ENCODE results near the gene VSX2.
A peak's percentile ranks its signal among the peaks of the same experiment; 100 is the strongest.

Gene VSX2

GRCh38 chr14:74238974-74239847, at the start of gene VSX2:
Gene VSX2, plus strand, starts transcription at chr14:74239449. Its CDS starts 113 bp downstream, at chr14:74239562.
- peaks cover 62 to 63% of the 10 kb centered on the region in 2 donors for H3K27me3 ChIP-seq (ENCODE audit: control insufficient read depth in 1 of 2, insufficient read depth in 2 of 2, low read length in 2 of 2)
- no peak within 1 kb of the TSS for H3K9ac ChIP-seq (ENCODE audit: low read length)
- H3K4me3 ChIP-seq (ENCODE audit: low read depth in 1 of 2, low read length in 2 of 2), result peak within 1 kb of the TSS in 1 of 2 donors; percentile 38
- H3K4me1 ChIP-seq (ENCODE audit: insufficient read depth, low read length), result peaks cover 19% of the 10 kb centered on the region
- H3K27ac ChIP-seq (ENCODE audit: low read depth, low read length), result no peak within 1 kb of the TSS
- H3K36me3 ChIP-seq (ENCODE audit: insufficient read depth, low read length), result no peaks in the 10 kb centered on the region
- no peaks in the 10 kb centered on the region for H3K9me3 ChIP-seq (ENCODE audit: low read length)

DNA sequence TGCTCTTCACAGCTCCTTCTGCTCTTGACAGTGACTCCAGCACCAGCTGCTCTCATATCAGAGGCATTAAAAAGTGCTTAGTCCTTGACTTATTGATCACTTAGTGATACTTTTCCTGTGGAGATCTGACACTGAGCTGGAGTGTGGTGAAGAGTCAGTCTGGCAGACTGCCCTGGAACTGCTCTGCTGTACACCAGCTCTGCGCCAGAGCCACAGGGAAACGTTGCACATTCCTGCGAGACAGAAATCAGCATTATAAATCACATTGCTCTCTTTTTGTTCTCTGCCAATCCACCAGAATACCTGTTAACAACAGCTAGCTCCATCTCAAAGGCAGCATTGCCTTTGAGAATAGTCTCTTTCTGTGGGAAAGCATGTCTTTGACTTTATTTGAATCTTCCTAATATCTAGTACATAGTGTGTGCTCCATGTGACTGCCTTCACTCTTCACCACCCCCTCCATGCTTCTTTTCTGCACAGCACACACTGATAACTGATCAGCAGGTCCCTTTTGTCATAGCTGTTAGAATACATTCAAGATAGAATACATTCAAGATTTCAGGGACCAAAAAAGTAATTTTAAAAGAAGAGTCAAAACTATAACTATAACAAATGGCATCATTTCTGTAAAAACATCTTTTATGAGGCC, 48.2 kb upstream of the VSX2 start:
- no peaks in the 10 kb centered on the region for H3K27me3 ChIP-seq (ENCODE audit: control insufficient read depth in 1 of 2, insufficient read depth in 2 of 2, low read length in 2 of 2)
- no peaks in the 10 kb centered on the region for H3K36me3 ChIP-seq (ENCODE audit: insufficient read depth, low read length)
- no peaks in the 10 kb centered on the region for H3K4me1 ChIP-seq (ENCODE audit: insufficient read depth, low read length)
- H3K4me3 ChIP-seq (ENCODE audit: low read depth in 1 of 2, low read length in 2 of 2), result no peak overlapping the region
- no peak overlapping the region for H3K9ac ChIP-seq (ENCODE audit: low read length)
- no peak overlapping the region for H3K27ac ChIP-seq (ENCODE audit: low read depth, low read length)
- no peaks in the 10 kb centered on the region for H3K9me3 ChIP-seq (ENCODE audit: low read length)

- Histone ChIP-seq H3K27me3 (ENCODE audit: control insufficient read depth in 1 of 2, insufficient read depth in 2 of 2, low read length in 2 of 2) (no peaks in the 10 kb centered on the region), H3K27ac (ENCODE audit: low read depth, low read length) (no peak overlapping the region), H3K4me3 (ENCODE audit: low read depth in 1 of 2, low read length in 2 of 2) (no peak overlapping the region), H3K36me3 (ENCODE audit: insufficient read depth, low read length) (peaks cover 9% of the 10 kb centered on the region), H3K9me3 (ENCODE audit: low read length) (no peaks in the 10 kb centered on the region), H3K9ac (ENCODE audit: low read length) (no peak overlapping the region), H3K4me1 (ENCODE audit: insufficient read depth, low read length) (no peaks in the 10 kb centered on the region)
These were observed 44.6 kb upstream of the VSX2 start for GRCh38 chr14:74194506-74195274.

GRCh38 chr14:74195623-74196022, 43.6 kb upstream of the VSX2 start:
- Histone ChIP-seq H3K27ac (ENCODE audit: low read depth, low read length) (no peak overlapping the region), H3K27me3 (ENCODE audit: control insufficient read depth in 1 of 2, insufficient read depth in 2 of 2, low read length in 2 of 2) (no peaks in the 10 kb centered on the region), H3K9me3 (ENCODE audit: low read length) (no peaks in the 10 kb centered on the region), H3K4me3 (ENCODE audit: low read depth in 1 of 2, low read length in 2 of 2) (no peak overlapping the region), H3K9ac (ENCODE audit: low read length) (no peak overlapping the region), H3K4me1 (ENCODE audit: insufficient read depth, low read length) (no peaks in the 10 kb centered on the region), H3K36me3 (ENCODE audit: insufficient read depth, low read length) (peaks cover 11% of the 10 kb centered on the region)

DNA sequence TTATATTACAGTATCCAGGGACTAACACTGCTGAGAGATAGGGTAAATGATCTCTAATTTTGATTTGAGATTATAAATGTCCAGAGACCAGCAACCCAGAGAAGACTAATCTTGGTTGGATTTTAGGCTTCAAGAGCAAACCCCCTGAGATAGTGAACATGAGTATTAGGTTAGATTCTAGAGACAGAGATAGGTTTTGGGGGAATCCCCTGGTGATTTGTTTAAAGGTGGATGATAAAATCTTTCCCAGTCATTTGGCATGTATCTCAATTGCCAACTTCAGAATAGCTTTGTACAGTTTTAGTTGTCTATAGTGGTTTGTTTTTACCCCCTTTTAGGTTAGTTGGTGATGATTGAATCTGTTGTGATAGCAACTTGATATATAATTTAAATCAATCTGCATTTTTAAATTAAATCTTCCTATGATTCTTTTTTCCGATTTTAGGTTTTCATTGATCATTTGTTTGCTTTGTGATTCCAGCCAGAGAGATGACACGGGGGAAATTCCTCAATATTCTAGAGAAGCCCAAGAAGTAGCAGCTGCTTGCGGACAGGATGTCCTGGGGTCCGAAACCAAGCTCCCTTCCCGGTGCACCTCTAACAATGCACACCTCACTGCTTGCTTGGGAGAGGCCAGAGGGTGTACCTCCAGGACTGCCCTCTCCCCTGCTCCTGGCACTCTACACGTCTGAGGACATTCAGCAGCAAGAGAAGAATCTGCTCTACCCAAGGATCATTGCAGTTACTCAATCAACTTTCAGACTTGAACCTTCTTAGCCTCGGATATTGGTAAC, 40.6 kb upstream of the VSX2 start:
- H3K36me3 ChIP-seq (ENCODE audit: insufficient read depth, low read length), result peaks cover 17% of the 10 kb centered on the region
- no peak overlapping the region for H3K4me3 ChIP-seq (ENCODE audit: low read depth in 1 of 2, low read length in 2 of 2)
- H3K27ac ChIP-seq (ENCODE audit: low read depth, low read length), result no peak overlapping the region
- H3K27me3 ChIP-seq (ENCODE audit: control insufficient read depth in 1 of 2, insufficient read depth in 2 of 2, low read length in 2 of 2), result no peaks in the 10 kb centered on the region
- no peaks in the 10 kb centered on the region for H3K9me3 ChIP-seq (ENCODE audit: low read length)
- H3K9ac ChIP-seq (ENCODE audit: low read length), result no peak overlapping the region
- no peaks in the 10 kb centered on the region for H3K4me1 ChIP-seq (ENCODE audit: insufficient read depth, low read length)

GRCh38 chr14:74202113-74202512, 37.1 kb upstream of the VSX2 start:
- H3K4me3 ChIP-seq (ENCODE audit: low read depth in 1 of 2, low read length in 2 of 2), result no peak overlapping the region
- no peak overlapping the region for H3K27ac ChIP-seq (ENCODE audit: low read depth, low read length)
- no peaks in the 10 kb centered on the region for H3K9me3 ChIP-seq (ENCODE audit: low read length)
- no peak overlapping the region for H3K9ac ChIP-seq (ENCODE audit: low read length)
- peaks cover 17% of the 10 kb centered on the region for H3K36me3 ChIP-seq (ENCODE audit: insufficient read depth, low read length)
- H3K4me1 ChIP-seq (ENCODE audit: insufficient read depth, low read length), result no peaks in the 10 kb centered on the region
- H3K27me3 ChIP-seq (ENCODE audit: control insufficient read depth in 1 of 2, insufficient read depth in 2 of 2, low read length in 2 of 2), result no peaks in the 10 kb centered on the region

DNA sequence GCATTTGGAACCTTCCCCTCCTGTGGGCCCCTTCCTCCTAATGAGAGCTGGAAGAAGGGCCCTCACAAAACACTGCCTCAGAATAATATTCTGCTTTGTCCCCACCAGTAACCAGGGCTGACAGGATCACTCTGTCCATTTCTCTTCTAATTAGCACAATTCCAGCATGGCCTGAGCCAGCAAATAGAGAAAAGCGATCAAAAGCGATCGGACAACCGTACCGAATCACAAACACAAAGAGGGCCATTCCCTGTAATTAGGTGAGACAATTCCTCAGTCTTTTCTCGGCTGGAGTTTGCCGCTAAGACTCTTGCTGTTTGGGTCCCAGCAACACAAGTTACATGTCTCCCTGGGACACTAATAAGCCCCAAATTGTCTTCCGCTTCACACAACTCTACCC, 35.6 kb upstream of the VSX2 start:
- Histone ChIP-seq H3K9me3 (ENCODE audit: low read length) (no peaks in the 10 kb centered on the region), H3K9ac (ENCODE audit: low read length) (no peak overlapping the region), H3K36me3 (ENCODE audit: insufficient read depth, low read length) (peaks cover 17% of the 10 kb centered on the region), H3K4me3 (ENCODE audit: low read depth in 1 of 2, low read length in 2 of 2) (no peak overlapping the region), H3K27me3 (ENCODE audit: control insufficient read depth in 1 of 2, insufficient read depth in 2 of 2, low read length in 2 of 2) (no peaks in the 10 kb centered on the region), H3K27ac (ENCODE audit: low read depth, low read length) (no peak overlapping the region), H3K4me1 (ENCODE audit: insufficient read depth, low read length) (no peaks in the 10 kb centered on the region)

- no peak overlapping the region for H3K4me3 ChIP-seq (ENCODE audit: low read depth in 1 of 2, low read length in 2 of 2)
- H3K9ac ChIP-seq (ENCODE audit: low read length), result no peak overlapping the region
- no peak overlapping the region for H3K27ac ChIP-seq (ENCODE audit: low read depth, low read length)
These were observed 34.8 kb upstream of the VSX2 start for GRCh38 chr14:74204491-74204890.

GRCh38 chr14:74205882-74206281, 33.4 kb upstream of the VSX2 start:
- H3K27me3 ChIP-seq (ENCODE audit: control insufficient read depth in 1 of 2, insufficient read depth in 2 of 2, low read length in 2 of 2), result no peaks in the 10 kb centered on the region
- H3K4me1 ChIP-seq (ENCODE audit: insufficient read depth, low read length), result no peaks in the 10 kb centered on the region
- H3K4me3 ChIP-seq (ENCODE audit: low read depth in 1 of 2, low read length in 2 of 2), result no peak overlapping the region
- no peak overlapping the region for H3K27ac ChIP-seq (ENCODE audit: low read depth, low read length)
- no peaks in the 10 kb centered on the region for H3K9me3 ChIP-seq (ENCODE audit: low read length)
- H3K9ac ChIP-seq (ENCODE audit: low read length), result no peak overlapping the region
- peaks cover 7% of the 10 kb centered on the region for H3K36me3 ChIP-seq (ENCODE audit: insufficient read depth, low read length)

More at GRCh38 chr14:74204491-74204890, 34.8 kb upstream of the VSX2 start:
- Histone ChIP-seq H3K27me3 (ENCODE audit: control insufficient read depth in 1 of 2, insufficient read depth in 2 of 2, low read length in 2 of 2) (no peaks in the 10 kb centered on the region), H3K9me3 (ENCODE audit: low read length) (no peaks in the 10 kb centered on the region), H3K36me3 (ENCODE audit: insufficient read depth, low read length) (peaks cover 10% of the 10 kb centered on the region), H3K4me1 (ENCODE audit: insufficient read depth, low read length) (no peaks in the 10 kb centered on the region)

DNA sequence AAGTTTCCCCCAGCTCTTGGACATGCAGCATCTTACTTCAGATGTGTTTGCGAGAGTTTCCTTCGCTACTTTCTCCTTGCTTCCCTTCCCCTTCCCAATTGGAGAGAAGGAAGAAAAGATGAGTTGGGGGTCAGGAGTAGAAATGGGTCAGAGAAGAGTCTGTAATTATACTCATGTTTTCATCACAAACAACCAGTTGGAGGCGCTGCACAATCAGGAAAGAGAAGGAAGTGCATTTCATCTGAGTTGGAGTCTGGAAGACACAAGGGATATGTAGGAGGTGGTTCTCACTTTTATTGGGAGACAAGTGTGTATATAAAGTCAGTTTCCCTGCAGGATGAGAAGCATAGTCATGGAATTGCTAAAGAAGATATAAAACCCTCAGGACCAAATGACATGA, 31.3 kb upstream of the VSX2 start:
- H3K27me3 ChIP-seq (ENCODE audit: control insufficient read depth in 1 of 2, insufficient read depth in 2 of 2, low read length in 2 of 2), result no peaks in the 10 kb centered on the region
- H3K36me3 ChIP-seq (ENCODE audit: insufficient read depth, low read length), result peaks cover 5% of the 10 kb centered on the region
- no peaks in the 10 kb centered on the region for H3K4me1 ChIP-seq (ENCODE audit: insufficient read depth, low read length)
- no peak overlapping the region for H3K27ac ChIP-seq (ENCODE audit: low read depth, low read length)
- no peaks in the 10 kb centered on the region for H3K9me3 ChIP-seq (ENCODE audit: low read length)
- no peak overlapping the region for H3K4me3 ChIP-seq (ENCODE audit: low read depth in 1 of 2, low read length in 2 of 2)
- H3K9ac ChIP-seq (ENCODE audit: low read length), result no peak overlapping the region

DNA sequence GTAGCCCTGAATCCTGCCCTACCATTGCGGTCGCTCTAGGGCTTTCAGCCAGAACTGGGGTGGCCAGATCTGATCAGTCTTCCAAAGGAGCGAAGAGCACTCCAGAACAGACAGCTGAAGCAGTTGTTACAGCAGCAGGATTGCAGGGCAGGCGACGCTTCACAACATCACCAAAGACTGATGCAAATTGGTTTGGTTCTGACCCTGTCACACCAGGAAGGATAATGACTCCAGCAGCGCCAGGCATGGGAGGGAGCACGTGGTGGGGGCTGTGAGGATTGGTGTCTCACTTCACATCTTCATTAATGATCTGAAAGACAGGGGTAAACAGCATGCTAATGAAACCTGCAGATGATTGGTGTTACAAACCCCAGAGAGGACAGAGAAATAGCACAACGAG, 30.6 kb upstream of the VSX2 start:
- Histone ChIP-seq H3K4me3 (ENCODE audit: low read depth in 1 of 2, low read length in 2 of 2) (no peak overlapping the region), H3K9me3 (ENCODE audit: low read length) (no peaks in the 10 kb centered on the region), H3K36me3 (ENCODE audit: insufficient read depth, low read length) (no peaks in the 10 kb centered on the region), H3K4me1 (ENCODE audit: insufficient read depth, low read length) (no peaks in the 10 kb centered on the region), H3K27me3 (ENCODE audit: control insufficient read depth in 1 of 2, insufficient read depth in 2 of 2, low read length in 2 of 2) (no peaks in the 10 kb centered on the region), H3K27ac (ENCODE audit: low read depth, low read length) (no peak overlapping the region), H3K9ac (ENCODE audit: low read length) (no peak overlapping the region)
